22Rv1 (cell line): ENCODE results near the gene USP35.

Source experiments
- CTCF ChIP-seq: fragments of 450-650 bp; IDR thresholded peaks from 2 replicates; pipeline ENCODE4 v1.5.1; 2017; ENCODE audit warnings: mild to moderate bottlenecking
- ZFX ChIP-seq: fragments of 450-650 bp; IDR thresholded peaks from 2 replicates; pipeline ENCODE4 v1.6.1; 2017; ENCODE audit warnings: antibody characterized with exemption, borderline replicate concordance

DNA sequence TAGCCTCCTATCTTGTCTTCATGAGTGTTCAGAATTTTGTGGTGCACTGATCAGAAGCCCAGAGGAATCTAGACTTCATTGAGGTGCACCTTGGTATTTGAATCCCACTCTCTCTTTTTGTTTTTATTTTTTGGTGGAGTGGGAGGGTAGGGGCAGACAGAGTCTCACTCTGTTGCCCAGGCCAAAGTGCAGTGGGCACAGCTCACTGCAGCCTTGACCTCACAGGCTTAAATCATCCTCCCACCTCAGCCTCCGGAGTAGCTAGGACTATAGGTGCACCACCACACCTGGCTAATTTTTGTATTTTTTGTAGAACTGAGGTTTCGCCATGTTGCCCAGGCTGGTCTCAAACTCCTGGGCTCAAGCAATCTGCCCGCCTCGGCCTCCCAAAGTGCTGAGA lies 38.4 kb upstream of the USP35 start:
- TF ChIP-seq CTCF (no peak), ZFX (no peak)
